ENCODE measurements around the gene SCN5A.

DNA sequence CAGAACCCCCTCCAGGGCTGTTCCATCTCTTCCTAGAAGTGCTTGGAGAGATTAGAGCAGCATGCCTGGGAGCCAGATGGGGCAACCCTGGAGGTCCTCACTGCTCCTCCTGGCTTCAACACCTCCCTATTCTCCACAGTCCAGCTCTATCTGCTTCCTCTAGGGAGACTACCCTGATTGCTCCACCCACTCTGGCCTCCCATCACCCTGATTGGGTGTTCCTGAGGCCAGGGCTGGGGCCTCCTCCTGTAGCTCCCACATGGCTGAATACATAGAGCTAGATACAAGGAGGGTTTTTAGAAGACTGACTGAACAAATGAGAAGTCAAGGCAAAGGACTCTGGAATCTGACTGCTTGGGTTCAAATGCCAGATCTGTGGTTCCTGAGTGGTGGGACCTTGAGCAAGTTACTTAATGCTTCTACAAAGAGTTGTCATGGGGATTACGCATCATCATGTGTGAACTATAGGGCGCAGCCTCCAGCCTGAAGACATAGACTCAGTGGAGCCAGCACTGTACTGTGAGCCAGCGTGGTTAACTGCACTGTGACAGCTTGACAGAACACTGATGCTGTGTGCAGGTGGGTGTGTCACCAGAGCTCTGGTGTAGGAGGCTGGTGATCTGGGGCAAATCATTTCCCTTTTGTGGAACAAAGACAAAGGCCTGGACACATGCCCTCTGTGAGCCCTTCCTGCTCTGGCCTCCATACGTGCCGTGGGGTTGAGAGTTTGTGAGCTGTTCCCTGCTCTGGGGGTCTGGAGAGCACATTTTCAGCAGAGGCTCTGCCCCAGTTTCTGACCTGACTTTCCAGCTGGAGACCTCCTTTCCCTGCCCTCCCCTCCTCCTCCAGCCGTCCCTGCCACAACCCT is 74.8 kb downstream of the SCN5A start:
- TF ChIP-seq POLR2A (IDR thresholded peaks at IDR 0.05; ENCODE audit: low read depth, low read length) (no peak), POLR2AphosphoS5 (IDR thresholded peaks at IDR 0.05; ENCODE audit: low read depth, low read length) (no peak), PAX5 (IDR thresholded peaks at IDR 0.05; ENCODE audit: insufficient read depth, low read length, severe bottlenecking) (no peak)

Measured in GM12891 (cell line).